Epithelial cell of proximal tubule (primary cell): Measurements from ENCODE around the gene STAP2. TPM values are rescaled to one million over a fixed set of nuclear protein-coding genes. Genes with fewer than 3 reads are reported as not detected.

Experiments used
- DNase-seq: peaks from one replicate; pipeline ENCODE4 v3.0.0-alpha.2; 2011; ENCODE audit warnings: low read depth
- H3K4me3 ChIP-seq: 2 replicates; pipeline ENCODE4 v1.5.1; 2011; ENCODE audit warnings: low read depth, mild to moderate bottlenecking, low read length
- CTCF ChIP-seq: conservative IDR thresholded peaks from 2 replicates; pipeline ENCODE4 v1.5.1; 2012; ENCODE audit warnings: low read depth, mild to moderate bottlenecking, low read length
- total RNA-seq: library from RNA; depleted of rRNA; stranded (reverse); fragments of >200 nt; gene quantifications from 2 replicates; pipeline ENCODE4 v1.2.3, GENCODE V29; 2015

STAP2 gene
- total RNA-seq, 1 donor from 2014 or later = 49.2 TPM

DNA sequence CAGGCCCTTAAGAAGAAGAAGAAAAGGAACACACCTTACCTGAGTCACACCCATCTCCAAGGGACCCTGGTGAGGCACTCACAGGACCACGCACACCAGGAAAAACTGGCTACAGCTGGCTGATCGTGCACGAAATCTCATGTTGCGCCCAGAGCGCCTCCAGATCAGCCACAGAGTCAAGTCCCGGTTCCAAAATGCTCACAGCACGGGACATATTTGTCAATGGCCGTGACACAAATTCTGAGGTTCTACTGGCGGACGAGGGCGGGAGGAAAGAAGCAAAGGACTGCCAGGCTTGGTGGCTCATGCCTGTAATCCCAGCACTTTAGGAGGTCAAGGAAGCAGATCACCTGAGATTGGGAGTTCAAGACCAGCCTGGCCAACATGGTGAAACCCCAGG is 40.3 kb upstream of the STAP2 start:
- no peak for TF ChIP-seq CTCF
- DNase-seq = no peak

GRCh38 chr19:4376991-4377781 is 38.6 kb upstream of the STAP2 start:
- TF ChIP-seq CTCF = no peak
- DNase-seq = no peak
- no peak overlapping the region for H3K4me3 ChIP-seq

More for the DNA sequence above, 40.3 kb upstream of the STAP2 start:
- no peak overlapping the region for H3K4me3 ChIP-seq

- no peak for TF ChIP-seq CTCF
- H3K4me3 ChIP-seq = no peak overlapping the region
- no peak for DNase-seq
Observed at GRCh38 chr19:4376671-4376990, 38.0 kb upstream of the STAP2 start.

GRCh38 chr19:4376028-4376670 is 37.5 kb upstream of the STAP2 start:
- H3K4me3 ChIP-seq = no peak overlapping the region
- TF ChIP-seq CTCF = no peak
- DNase-seq = no peak

DNA sequence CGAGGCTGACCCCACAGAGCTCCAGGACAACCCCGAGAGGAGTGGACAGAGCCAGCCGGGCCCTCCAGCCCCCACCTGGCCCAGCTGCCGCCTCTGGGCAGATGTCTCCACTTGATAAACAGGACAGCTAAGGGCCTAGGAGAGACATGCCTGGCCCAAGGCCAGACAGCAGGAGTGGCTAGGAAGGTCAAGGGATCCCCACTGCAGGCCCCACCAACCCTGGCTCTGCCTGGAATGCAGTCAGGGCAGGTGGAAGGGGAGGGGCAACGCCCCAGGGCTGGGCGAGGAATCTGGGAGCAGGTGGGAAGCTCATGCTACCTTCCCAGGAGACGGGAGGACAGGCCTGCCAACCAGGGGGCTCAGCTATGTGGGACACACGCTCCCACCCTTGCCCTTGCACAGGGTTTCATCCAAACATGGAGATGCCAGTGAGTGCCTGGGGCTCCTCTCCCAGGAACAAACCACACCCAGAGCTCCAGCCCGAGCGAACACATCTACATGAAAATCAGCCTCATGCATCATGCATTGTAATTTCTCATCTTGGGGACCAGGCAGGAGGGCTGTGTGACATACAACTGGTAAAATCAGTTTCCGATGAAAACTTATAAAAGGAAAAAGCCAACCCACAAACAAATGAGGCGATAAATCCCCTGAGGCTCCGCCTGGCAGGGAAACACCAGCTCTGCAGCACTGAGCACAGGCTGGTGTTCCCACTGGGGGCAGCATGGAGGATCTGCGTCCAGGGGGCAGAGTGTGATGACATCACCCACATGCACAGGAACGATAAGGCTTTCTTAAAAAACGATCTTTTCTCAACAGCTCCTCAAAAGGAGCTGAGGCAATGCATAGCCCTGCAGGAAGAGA is 36.8 kb upstream of the STAP2 start:
- no peak for TF ChIP-seq CTCF
- no peak overlapping the region for H3K4me3 ChIP-seq
- no peak for DNase-seq

- DNase-seq = no peak
- TF ChIP-seq CTCF = peak; percentile 18
- H3K4me3 ChIP-seq = no peak overlapping the region
Observed at GRCh38 chr19:4374498-4375163, 36.0 kb upstream of the STAP2 start.
